HepG2 (cell line): ENCODE data around the gene CCDC33. TPM values are rescaled to one million over a fixed set of nuclear protein-coding genes. Genes with fewer than 3 reads are reported as not detected.

Experiments
- ATAC-seq: fragments of 200-7000 bp; cut with Tn5 transposase; 3 replicates; pipeline ENCODE4 v1.9.1; 2020; ENCODE audit warnings: mild to moderate bottlenecking, moderate library complexity
- BruUV-seq: library from RNA; stranded (reverse); fragments of 400-500 nt; replicated peaks from 2 replicates; lab custom pipeline; 2021; lab: Mats Ljungman, UMichigan
- CTCF ChIA-PET: fragments of 300-600 bp; formaldehyde crosslinking; extraction: SDS; loops from one replicate; lab custom pipeline; 2021; ENCODE audit warnings: low total read pairs, inconsistent platforms, low intra/inter-chr PET ratio; lab: Yijun Ruan, JAX
- POLR2A ChIA-PET: fragments of 350-600 bp; sonication (Branson Sonifier 250); formaldehyde crosslinking; loops from one replicate; lab custom pipeline; 2020; ENCODE audit warnings: antibody characterized with exemption, inconsistent platforms; lab: Yijun Ruan, JAX
- DNase-seq: peaks from one replicate; pipeline ENCODE4 v3.0.0-alpha.2; 2015; ENCODE audit warnings: low spot score
- FAIRE-seq: peaks from 3 replicates; lab custom pipeline; 2011; peaks lifted over from hg19 to GRCh38; lab: Jason Lieb, UNC
- H2AFZ ChIP-seq: one replicate; pipeline ENCODE4 v1.6.1; 2011; ENCODE audit warnings: low read length, inconsistent platforms
- H3K27ac ChIP-seq: fragments of 300-600 bp; 3 replicates; pipeline ENCODE4 v1.8.0; 2011; ENCODE audit warnings: mixed run types, mild to moderate bottlenecking, mixed read lengths, low read length, inconsistent platforms; ENCODE audit not compliant: insufficient read depth; ENCODE audit errors: extremely low read length
- H3K27me3 ChIP-seq, 2 experiments: fragments of 200-600 bp in 1 of 2; 2 replicates in 1 of 2; 3 replicates in 1 of 2; pipeline versions ENCODE4 v1.6.0 to v1.8.0; 2011; ENCODE audit warnings: low read length in 2 of 2, mild to moderate bottlenecking in 2 of 2, moderate library complexity in 2 of 2, inconsistent platforms in 1 of 2; ENCODE audit not compliant: insufficient read depth in 2 of 2, control insufficient read depth in 1 of 2
- H3K36me3 ChIP-seq, 2 experiments: fragments of 200-600 bp in 1 of 2; replicated peaks in 1 of 2; 2 replicates in 1 of 2; 3 replicates in 1 of 2; pipeline versions ENCODE4 v1.5.1 to v1.8.0; 2011; ENCODE audit warnings: low read length in 2 of 2, inconsistent platforms in 1 of 2; ENCODE audit not compliant: insufficient read depth in 2 of 2, control insufficient read depth in 1 of 2
- H3K4me1 ChIP-seq: 2 replicates; pipeline ENCODE4 v1.5.1; 2012; ENCODE audit warnings: low read length, inconsistent platforms; ENCODE audit not compliant: insufficient read depth
- H3K4me2 ChIP-seq: 2 replicates; pipeline ENCODE4 v1.6.0; 2011; ENCODE audit warnings: low read depth, low read length, inconsistent platforms
- H3K4me3 ChIP-seq, 3 experiments: fragments of 200-600 bp in 1 of 3; sonication (generic), shearing (Covaris generic) in 1 of 3; replicated peaks in 1 of 3; 2 replicates each; pipeline ENCODE4 v1.5.1; 2011 to 2016; ENCODE audit warnings: low read length in 3 of 3, inconsistent platforms in 2 of 3, low read depth in 2 of 3, mild to moderate bottlenecking in 2 of 3, control low read depth in 1 of 3, mixed read lengths in 1 of 3; ENCODE audit not compliant: insufficient read depth in 1 of 3
- H3K79me2 ChIP-seq: one replicate; pipeline ENCODE4 v1.6.1; 2011; ENCODE audit warnings: low read length, inconsistent platforms; ENCODE audit not compliant: insufficient read depth
- H3K9ac ChIP-seq: 2 replicates; pipeline ENCODE4 v1.6.0; 2011; ENCODE audit warnings: mild to moderate bottlenecking, low read depth, low read length, inconsistent platforms; ENCODE audit not compliant: insufficient read depth
- H3K9me3 ChIP-seq: 2 replicates; pipeline ENCODE4 v1.5.1; 2012; ENCODE audit warnings: mild to moderate bottlenecking, low read length
- H4K20me1 ChIP-seq: 2 replicates; pipeline ENCODE4 v1.6.0; 2011; ENCODE audit warnings: inconsistent platforms, mild to moderate bottlenecking, low read length, moderate library complexity; ENCODE audit not compliant: insufficient read depth
- SIN3B ChIP-seq: fragments of 150-350 bp; IDR thresholded peaks from 2 replicates; pipeline ENCODE4 v1.6.1; 2014; ENCODE audit warnings: low read length
- ZC3H13 ChIP-seq: sonication (generic); formaldehyde crosslinking; IDR thresholded peaks from 2 replicates; pipeline ENCODE4 v1.8.1; 2023; ENCODE audit warnings: mild to moderate bottlenecking, missing genetic modification reagents, moderate library complexity
- ZNF24 ChIP-seq: fragments of 450-650 bp; IDR thresholded peaks from 2 replicates; pipeline ENCODE4 v1.6.1; 2017; ENCODE audit warnings: antibody characterized with exemption, mild to moderate bottlenecking
- ZNF34 ChIP-seq: sonication (generic); formaldehyde crosslinking; IDR thresholded peaks from 2 replicates; pipeline ENCODE4 v1.4.0; 2020; ENCODE audit warnings: mild to moderate bottlenecking, missing genetic modification reagents, borderline replicate concordance
- ZNF510 ChIP-seq: sonication (generic); formaldehyde crosslinking; IDR thresholded peaks from 2 replicates; pipeline ENCODE4 v1.4.0; 2020; ENCODE audit warnings: low read depth, mild to moderate bottlenecking, missing genetic modification reagents
- ZNF570 ChIP-seq: sonication (generic); formaldehyde crosslinking; IDR thresholded peaks from 2 replicates; pipeline ENCODE4 v1.4.0; 2020; ENCODE audit warnings: mild to moderate bottlenecking, missing genetic modification reagents, borderline replicate concordance
- ZNF768 ChIP-seq: sonication (generic); formaldehyde crosslinking; IDR thresholded peaks from 2 replicates; pipeline ENCODE4 v1.4.0; 2020; ENCODE audit warnings: missing genetic modification reagents
- ZNF841 ChIP-seq: sonication (generic); formaldehyde crosslinking; IDR thresholded peaks from 2 replicates; pipeline ENCODE4 v1.8.1; 2023; ENCODE audit warnings: missing genetic modification reagents, borderline replicate concordance
- WGBS: methylation state at CpG from one replicate; pipeline ENCODE4 v1.1.6; 2017; ENCODE audit warnings: low lambda C conversion rate; 5-methylcytosine and 5-hydroxymethylcytosine counted together
- in situ Hi-C: cut with HindIII; loops from 2 replicates; pipeline ENCODE4 v1.10.0; 2017; ENCODE audit warnings: low pct_unique_long_range_greater_than_20kb; ENCODE audit not compliant: extremely low pct_ligation_motif_present
- intact Hi-C: fragments of 100-400 bp; cut with micrococcal nuclease; formaldehyde crosslinking; loops from one replicate; pipeline ENCODE4 v1.10.0; 2022; ENCODE audit not compliant: unreplicated experiment
- polyA plus RNA-seq, 8 experiments: library from polyadenylated mRNA; depleted of rRNA in 3 of 8; stranded (reverse) in 7 of 8; unstranded in 1 of 8; fragments of >200 nt; fragmentation: Illumina TruSeq in 4 of 8; extraction: Trizol in 4 of 8; gene quantifications; 2 replicates each; pipeline versions ENCODE4 v1.2.1 to v1.2.3, GENCODE V29; 2011 to 2016; ENCODE audit warnings: low read depth in 4 of 8, missing spikeins in 1 of 8, mixed read lengths in 1 of 8; ENCODE audit not compliant: insufficient read depth in 1 of 8
- total RNA-seq, 5 experiments: library from RNA; depleted of rRNA; stranded (reverse); fragments of >200 nt; fragmentation: Illumina TruSeq; extraction: Trizol; gene quantifications; 2 replicates each; pipeline ENCODE4 v1.2.3, GENCODE V29; 2016; ENCODE audit warnings: low read depth in 1 of 5
- TF ChIP-seq, protein P1 (sequence below): sonication (generic); formaldehyde crosslinking; IDR thresholded peaks from 2 replicates; pipeline ENCODE4 v1.8.1; 2023; ENCODE audit warnings: mild to moderate bottlenecking, missing genetic modification reagents, borderline replicate concordance
- TF ChIP-seq, protein P2 (sequence below): sonication (generic); formaldehyde crosslinking; IDR thresholded peaks from 2 replicates; pipeline ENCODE4 v1.9.0; 2022; ENCODE audit warnings: missing genetic modification reagents, mild to moderate bottlenecking, borderline replicate concordance

The CCDC33 gene
- total and polyA plus RNA-seq, 2 of the 13 experiments (the other 11 are each of a cell fraction or from before 2014, with no cell fraction given) = 0.30 TPM; not detected in 1

DNA sequence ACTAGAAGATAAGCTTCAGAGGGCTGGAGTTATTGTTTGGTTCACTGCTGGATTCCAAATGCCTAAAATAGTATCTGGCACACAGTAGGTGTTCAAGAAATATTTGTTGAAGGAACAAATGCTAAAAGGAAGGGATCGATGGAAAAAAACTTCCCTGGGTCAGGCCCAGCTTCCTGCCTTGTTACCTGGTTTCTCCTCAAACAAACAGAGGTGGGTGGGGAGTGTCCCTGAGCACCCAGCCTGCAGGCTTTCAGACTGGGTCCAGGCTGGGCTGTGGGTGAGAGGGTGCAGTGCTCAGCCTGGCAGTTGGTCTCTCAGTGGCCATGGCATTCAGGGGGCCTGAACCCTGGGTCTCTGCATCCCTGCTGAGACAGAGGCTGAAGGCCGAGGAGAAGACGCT lies 19.2 kb upstream of the CCDC33 start (continued):
- TF ChIP-seq ZNF570 = no peak
- no peak for TF ChIP-seq ZNF841 (CRISPR knock-in tag)
- no peak for TF ChIP-seq ZNF768 (CRISPR knock-in tag)
- no peak for TF ChIP-seq SIN3B
- no peak for TF ChIP-seq ZNF34

DNA sequence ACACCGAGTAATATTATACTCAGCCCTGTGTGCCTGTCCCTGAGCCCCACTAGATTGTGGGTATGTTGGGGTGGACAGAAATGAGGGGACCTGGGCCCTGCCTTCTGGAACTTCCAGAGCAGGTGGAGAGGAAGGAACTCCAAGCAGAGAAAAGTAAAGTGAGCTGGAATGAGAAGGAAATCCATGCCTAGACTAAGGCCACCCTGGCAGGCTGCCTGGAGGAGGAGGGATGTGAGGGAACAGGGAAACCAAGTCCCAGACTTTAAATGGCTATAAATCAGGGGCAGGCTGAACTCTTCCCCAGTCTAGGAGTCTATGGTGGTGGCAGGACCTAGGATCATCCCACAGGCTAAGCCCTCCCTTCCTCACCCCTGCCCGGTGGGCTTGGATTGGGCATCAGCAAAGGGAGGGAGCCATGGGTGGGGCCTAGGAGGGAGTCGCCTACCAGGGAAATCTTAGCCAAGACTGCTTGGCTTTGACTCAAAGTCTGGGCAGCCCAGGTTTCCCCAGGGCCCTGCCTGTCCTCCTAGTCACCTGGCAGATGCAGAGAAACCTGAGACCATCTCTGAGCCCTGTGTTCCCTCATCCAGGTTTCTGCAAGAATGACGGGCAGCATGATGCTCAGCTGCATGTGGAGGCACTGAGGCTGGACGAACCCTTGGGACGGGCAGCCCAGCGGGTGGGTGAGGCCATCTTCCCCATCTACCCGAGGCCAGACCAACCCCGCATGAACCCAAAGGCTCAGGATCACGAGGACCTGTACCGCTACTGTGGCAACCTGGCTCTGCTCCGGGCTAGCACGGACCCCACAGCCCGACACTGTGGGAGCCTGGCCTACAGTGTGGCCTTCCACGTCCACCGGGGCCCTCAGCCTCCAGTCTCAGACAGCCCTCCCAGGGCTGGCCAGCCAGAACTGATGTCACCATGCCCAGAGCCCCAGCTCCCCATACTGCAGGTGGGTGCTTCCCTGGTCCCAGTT lies 17.9 kb upstream of the CCDC33 start:
- in situ Hi-C loops (no loop called here), intact Hi-C loops (no loop called here)
- Histone ChIP-seq H3K4me3 (no peak overlapping the region), H2AFZ (no peak overlapping the region), H4K20me1 (no peaks in the 10 kb centered on the region; the same call in 1 of the 2 replicates), H3K4me2 (no peak overlapping the region), H3K9ac (no peak overlapping the region), H3K36me3 (no peaks in the 10 kb centered on the region), H3K9me3 (no peaks in the 10 kb centered on the region), H3K4me1 (peaks cover 30% of the 10 kb centered on the region), H3K27me3 (peaks cover 5 to 11% of the 10 kb centered on the region in 2 experiments; a peak in 3 of 5 replicates), H3K79me2 (no peaks in the 10 kb centered on the region), H3K27ac (no peak overlapping the region)
- CTCF ChIA-PET = no interaction called here
- TF ChIP-seq ZNF24 (no peak), ZNF510 (CRISPR knock-in tag) (no peak), ZC3H13 (CRISPR knock-in tag) (no peak)
- TF ChIP-seq, protein P1, sequence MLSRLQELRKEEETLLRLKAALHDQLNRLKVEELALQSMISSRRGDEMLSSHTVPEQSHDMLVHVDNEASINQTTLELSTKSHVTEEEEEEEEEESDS (CRISPR knock-in tag) = no peak
- TF ChIP-seq, protein P2, sequence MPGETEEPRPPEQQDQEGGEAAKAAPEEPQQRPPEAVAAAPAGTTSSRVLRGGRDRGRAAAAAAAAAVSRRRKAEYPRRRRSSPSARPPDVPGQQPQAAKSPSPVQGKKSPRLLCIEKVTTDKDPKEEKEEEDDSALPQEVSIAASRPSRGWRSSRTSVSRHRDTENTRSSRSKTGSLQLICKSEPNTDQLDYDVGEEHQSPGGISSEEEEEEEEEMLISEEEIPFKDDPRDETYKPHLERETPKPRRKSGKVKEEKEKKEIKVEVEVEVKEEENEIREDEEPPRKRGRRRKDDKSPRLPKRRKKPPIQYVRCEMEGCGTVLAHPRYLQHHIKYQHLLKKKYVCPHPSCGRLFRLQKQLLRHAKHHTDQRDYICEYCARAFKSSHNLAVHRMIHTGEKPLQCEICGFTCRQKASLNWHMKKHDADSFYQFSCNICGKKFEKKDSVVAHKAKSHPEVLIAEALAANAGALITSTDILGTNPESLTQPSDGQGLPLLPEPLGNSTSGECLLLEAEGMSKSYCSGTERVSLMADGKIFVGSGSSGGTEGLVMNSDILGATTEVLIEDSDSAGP (CRISPR knock-in tag) = no peak
- DNase-seq (no peak), FAIRE-seq (no peak), ATAC-seq (no peak)
- no TSS peak for BruUV-seq
- WGBS = 27% methylated on average over 1 of the region's 16 CpGs
- POLR2A ChIA-PET = no interaction called here
